Esophagus muscularis mucosa (tissue), 4 donors: ENCODE results near the gene A4GNT. TPM values are rescaled to one million over a fixed set of nuclear protein-coding genes. Genes with fewer than 3 reads are reported as not detected.
A peak's percentile ranks its signal among the peaks of the same experiment; 100 is the strongest.

Source experiments
- DNase-seq: peaks from one replicate; pipeline ENCODE4 v3.0.0-alpha.2; 2017; ENCODE audit errors: extremely low spot score
- H3K27ac ChIP-seq, 4 donors: fragments of 200-600 bp; sonication (generic); replicated peaks in 1 of 4; 1 replicate in 3 of 4; 2 replicates in 1 of 4; pipeline ENCODE4 v1.5.1; 2016 to 2019; ENCODE audit warnings: mild to moderate bottlenecking in 1 of 4
- H3K27me3 ChIP-seq, 4 donors: fragments of 200-600 bp; sonication (generic); one replicate each; pipeline versions ENCODE4 v1.5.1 to v1.6.0; 2016 to 2019
- H3K36me3 ChIP-seq, 4 donors: fragments of 200-600 bp; sonication (generic); one replicate each; pipeline ENCODE4 v1.5.1; 2016 to 2019
- H3K4me1 ChIP-seq, 4 donors: fragments of 200-600 bp; sonication (generic); one replicate each; pipeline ENCODE4 v1.5.1; 2016 to 2019
- H3K4me3 ChIP-seq, 4 donors: fragments of 200-600 bp; sonication (generic); 1 replicate in 2 of 4; 2 replicates in 2 of 4; pipeline ENCODE4 v1.5.1; 2016 to 2019; ENCODE audit warnings: mild to moderate bottlenecking in 4 of 4, moderate library complexity in 1 of 4
- H3K9me3 ChIP-seq, 4 donors: fragments of 200-600 bp; sonication (generic); 1 replicate in 3 of 4; 2 replicates in 1 of 4; pipeline ENCODE4 v1.5.1; 2016 to 2019
- EP300 ChIP-seq: sonication (generic); formaldehyde crosslinking; IDR thresholded peaks from one replicate; pipeline ENCODE4 v1.6.1; 2017; ENCODE audit warnings: antibody characterized with exemption
- POLR2A ChIP-seq: fragments of 450-650 bp; IDR thresholded peaks from one replicate; pipeline ENCODE4 v1.6.1; 2017; ENCODE audit warnings: antibody characterized with exemption, moderate library complexity, mild to moderate bottlenecking, low read depth
- POLR2AphosphoS5 ChIP-seq, 2 donors: sonication (generic); formaldehyde crosslinking; IDR thresholded peaks; one replicate each; pipeline ENCODE4 v1.6.1; 2017; ENCODE audit warnings: antibody characterized with exemption in 2 of 2
- WGBS: methylation state at CpG from one replicate; pipeline ENCODE4 v1.1.5; 2018; 5-methylcytosine and 5-hydroxymethylcytosine counted together
- intact Hi-C: fragments of 100-400 bp; cut with DNase I; formaldehyde crosslinking; loops from one replicate; pipeline ENCODE4 v1.15.1; 2023
- total RNA-seq, 4 donors: library from RNA; depleted of rRNA; stranded (reverse); fragments of >200 nt; gene quantifications; one replicate each; pipeline versions ENCODE4 v1.1.0 to v1.2.1, GENCODE V29; 2016
- TF ChIP-seq, protein P1 (sequence below), 3 experiments: fragments of 200-600 bp in 2 of 3; fragments of 450-650 bp in 1 of 3; sonication (generic) in 2 of 3; IDR thresholded peaks; one replicate each; pipeline ENCODE4 v1.5.1; 2017 to 2019; ENCODE audit warnings: antibody characterized with exemption in 3 of 3, mild to moderate bottlenecking in 2 of 3, moderate library complexity in 1 of 3

A4GNT gene
- total RNA-seq, 4 donors from 2014 or later = not detected

DNA sequence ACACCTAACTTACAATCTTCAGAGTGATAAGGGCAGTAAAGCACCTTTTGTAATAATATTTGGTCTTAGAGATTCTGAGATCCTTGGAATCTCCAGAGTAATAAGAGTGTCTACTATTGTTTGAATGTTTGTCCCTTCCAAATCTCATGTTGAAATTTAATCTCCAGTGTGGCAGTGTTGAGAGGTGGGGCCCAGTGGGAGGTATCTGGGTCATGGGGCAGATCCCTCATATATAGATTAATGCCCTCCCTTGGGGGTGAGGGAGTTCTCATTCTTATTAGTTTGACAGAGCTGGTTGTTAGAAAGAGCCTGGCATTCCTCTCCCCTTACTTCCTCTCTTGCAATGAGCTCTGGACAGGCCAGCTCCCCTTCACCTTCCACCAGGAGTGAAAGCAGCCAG lies 32.8 kb downstream of the A4GNT start:
- TF ChIP-seq POLR2AphosphoS5 (IDR thresholded peaks at IDR 0.05) = no peak
- no peak for TF ChIP-seq EP300
- TF ChIP-seq, protein P1, sequence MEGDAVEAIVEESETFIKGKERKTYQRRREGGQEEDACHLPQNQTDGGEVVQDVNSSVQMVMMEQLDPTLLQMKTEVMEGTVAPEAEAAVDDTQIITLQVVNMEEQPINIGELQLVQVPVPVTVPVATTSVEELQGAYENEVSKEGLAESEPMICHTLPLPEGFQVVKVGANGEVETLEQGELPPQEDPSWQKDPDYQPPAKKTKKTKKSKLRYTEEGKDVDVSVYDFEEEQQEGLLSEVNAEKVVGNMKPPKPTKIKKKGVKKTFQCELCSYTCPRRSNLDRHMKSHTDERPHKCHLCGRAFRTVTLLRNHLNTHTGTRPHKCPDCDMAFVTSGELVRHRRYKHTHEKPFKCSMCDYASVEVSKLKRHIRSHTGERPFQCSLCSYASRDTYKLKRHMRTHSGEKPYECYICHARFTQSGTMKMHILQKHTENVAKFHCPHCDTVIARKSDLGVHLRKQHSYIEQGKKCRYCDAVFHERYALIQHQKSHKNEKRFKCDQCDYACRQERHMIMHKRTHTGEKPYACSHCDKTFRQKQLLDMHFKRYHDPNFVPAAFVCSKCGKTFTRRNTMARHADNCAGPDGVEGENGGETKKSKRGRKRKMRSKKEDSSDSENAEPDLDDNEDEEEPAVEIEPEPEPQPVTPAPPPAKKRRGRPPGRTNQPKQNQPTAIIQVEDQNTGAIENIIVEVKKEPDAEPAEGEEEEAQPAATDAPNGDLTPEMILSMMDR (IDR thresholded peaks at IDR 0.05) = no peak
- TF ChIP-seq POLR2A = no peak
- no peaks in the 10 kb centered on the region for H3K4me1 ChIP-seq
- intact Hi-C loops = no loop called here
- DNase-seq = no peak
- H3K36me3 ChIP-seq = peaks cover 14 to 78% (median 47%) of the 10 kb centered on the region in 4 donors
- H3K9me3 ChIP-seq = no peaks in the 10 kb centered on the region
- no peaks in the 10 kb centered on the region for H3K27me3 ChIP-seq
- H3K27ac ChIP-seq = no peak overlapping the region
- no peak overlapping the region for H3K4me3 ChIP-seq

DNA sequence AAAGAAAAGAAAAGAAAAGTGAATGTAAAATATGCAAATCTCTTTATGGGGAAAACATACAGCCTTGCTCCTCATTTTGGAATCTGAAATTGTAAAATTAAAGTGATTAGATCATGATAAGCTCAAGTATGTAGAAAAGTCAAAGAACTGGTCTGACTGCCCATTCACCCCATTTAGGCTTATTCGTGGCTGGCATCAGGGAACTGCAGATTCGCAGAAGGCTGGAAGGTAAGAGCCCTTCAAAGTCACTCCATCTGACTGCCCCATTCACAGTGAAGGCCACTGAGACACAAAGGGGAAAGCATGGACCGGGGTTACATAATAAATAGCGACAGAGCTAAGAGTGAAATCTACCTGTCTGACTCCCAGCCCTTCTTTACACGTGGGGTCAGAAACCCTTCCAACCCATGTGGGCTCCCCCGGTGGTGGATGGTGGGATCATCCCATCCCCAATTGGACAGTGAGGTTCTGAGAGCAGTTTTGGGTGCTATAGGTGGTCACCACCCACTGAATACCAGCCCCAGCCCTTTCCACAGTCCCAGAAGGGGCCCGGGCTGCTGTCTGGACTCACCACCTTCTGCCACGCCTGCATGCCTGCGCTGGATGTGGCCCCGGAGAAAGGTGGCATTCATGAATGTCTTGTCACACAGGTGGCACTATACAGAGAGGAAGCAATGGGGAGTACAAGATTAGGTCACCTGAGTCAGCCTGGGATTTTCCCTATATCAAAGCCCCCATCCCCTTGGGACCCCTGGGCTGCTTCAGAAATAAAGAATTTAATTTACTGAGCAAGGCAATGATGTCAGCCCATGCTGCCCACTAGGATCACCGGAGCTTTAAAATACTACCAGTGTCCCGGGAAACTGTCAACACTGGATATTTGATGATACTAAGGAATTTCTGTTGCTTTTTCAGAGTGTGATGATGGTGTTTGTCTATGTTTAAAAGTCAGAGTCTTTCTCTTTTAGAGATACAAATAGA lies 34.7 kb downstream of the A4GNT start:
- Histone ChIP-seq H3K36me3 (peaks cover 18 to 79% (median 43%) of the 10 kb centered on the region in 4 donors), H3K9me3 (no peaks in the 10 kb centered on the region), H3K27ac (no peak overlapping the region), H3K4me1 (no peaks in the 10 kb centered on the region), H3K4me3 (no peak overlapping the region), H3K27me3 (no peaks in the 10 kb centered on the region)
- DNase-seq = no peak
- 84% methylated on average over 12 of the region's 12 CpGs for WGBS
- TF ChIP-seq, protein P1 (IDR thresholded peaks at IDR 0.05) = peak in 1 of 3 experiments; percentile 17
- TF ChIP-seq POLR2A (no peak), POLR2AphosphoS5 (IDR thresholded peaks at IDR 0.05) (no peak)
- intact Hi-C loops = no loop called here

DNA sequence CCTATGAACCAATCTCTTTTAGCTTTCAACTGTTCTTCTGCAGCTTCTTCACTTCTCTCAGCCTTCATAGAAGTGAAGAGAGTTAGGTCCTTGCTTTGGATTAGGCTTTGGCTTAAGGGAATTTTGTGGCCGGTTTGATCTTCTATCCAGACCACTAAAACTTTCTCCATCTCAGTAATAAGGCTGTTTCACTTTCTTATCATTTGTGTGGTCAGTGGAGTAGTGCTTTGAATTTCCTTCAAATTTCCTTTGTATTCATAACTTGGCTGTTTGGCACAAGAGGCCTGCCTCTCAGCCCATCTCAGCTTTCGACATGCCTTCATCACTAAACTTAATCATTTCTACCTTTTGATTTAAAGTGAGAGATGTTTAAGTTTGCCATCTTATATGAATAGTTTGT lies 38.5 kb downstream of the A4GNT start:
- Histone ChIP-seq H3K4me3 (no peak overlapping the region), H3K36me3 (peaks cover 16 to 71% (median 42%) of the 10 kb centered on the region in 4 donors), H3K9me3 (no peaks in the 10 kb centered on the region), H3K27ac (no peak overlapping the region), H3K4me1 (no peaks in the 10 kb centered on the region), H3K27me3 (no peaks in the 10 kb centered on the region)
- intact Hi-C loops = no loop called here
- WGBS = 99% methylated on average over 2 of the region's 2 CpGs
- no peak for DNase-seq
- no peak for TF ChIP-seq POLR2AphosphoS5 (IDR thresholded peaks at IDR 0.05)
- TF ChIP-seq, protein P1 (IDR thresholded peaks at IDR 0.05) = no peak
- TF ChIP-seq EP300 = no peak
- no peak for TF ChIP-seq POLR2A

DNA sequence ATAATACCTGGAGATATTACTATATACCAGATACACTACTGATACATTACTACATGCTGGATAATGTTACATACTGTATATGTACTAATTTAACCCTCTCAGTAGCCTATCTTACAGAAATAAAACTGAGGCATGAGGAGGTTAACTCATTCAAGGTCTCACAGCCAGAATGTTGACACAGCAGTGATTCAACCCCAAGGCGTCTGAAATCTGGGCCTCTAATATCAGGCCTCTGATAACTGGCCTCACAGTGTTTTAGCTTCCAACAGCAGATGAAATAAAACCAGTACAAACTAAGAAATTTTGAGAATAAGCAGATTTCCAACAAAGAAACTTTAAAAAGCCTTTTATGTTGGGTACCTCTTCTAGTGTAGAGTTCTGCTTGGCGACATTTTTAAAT lies 40.2 kb downstream of the A4GNT start:
- H3K36me3 ChIP-seq = peaks cover 19 to 75% (median 51%) of the 10 kb centered on the region in 4 donors
- no peak for DNase-seq
- WGBS = 99% methylated on average over 2 of the region's 2 CpGs
- no peak overlapping the region for H3K4me3 ChIP-seq
- no peak for TF ChIP-seq POLR2AphosphoS5 (IDR thresholded peaks at IDR 0.05)
- no peak for TF ChIP-seq EP300
- TF ChIP-seq, protein P1 (IDR thresholded peaks at IDR 0.05) = no peak
- no peak for TF ChIP-seq POLR2A
- intact Hi-C loops = no loop called here
- no peaks in the 10 kb centered on the region for H3K9me3 ChIP-seq
- H3K4me1 ChIP-seq = no peaks in the 10 kb centered on the region
- no peaks in the 10 kb centered on the region for H3K27me3 ChIP-seq
- no peak overlapping the region for H3K27ac ChIP-seq
